ENCODE data around the gene MAP3K7. TPM values are rescaled to one million over a fixed set of nuclear protein-coding genes. Genes with fewer than 3 reads are reported as not detected.

Gene MAP3K7
- total RNA-seq, 4 donors from 2014 or later: 18.4 to 26.6 (median 22.6) TPM

GRCh38 chr6:90490030-90490716, 96.7 kb downstream of the MAP3K7 start:
- peaks cover 6% of the 10 kb centered on the region for H3K27me3 ChIP-seq
- WGBS, 2 donors (ENCODE audit: low coverage in 1 of 2): 44 to 47% methylated on average over 3 to 4 of the region's 4 CpGs
- no peak for ATAC-seq
- no peaks in the 10 kb centered on the region for H3K4me1 ChIP-seq
- TF ChIP-seq EP300 (IDR thresholded peaks at IDR 0.05) (no peak), CTCF (IDR thresholded peaks at IDR 0.05) (no peak), POLR2AphosphoS5 (IDR thresholded peaks at IDR 0.05) (no peak), POLR2A (IDR thresholded peaks at IDR 0.05) (no peak)
- no peaks in the 10 kb centered on the region for H3K36me3 ChIP-seq
- H3K9me3 ChIP-seq: no peaks in the 10 kb centered on the region
- no peak overlapping the region for H3K27ac ChIP-seq
- no peak overlapping the region for H3K4me3 ChIP-seq

GRCh38 chr6:90488816-90489215, 98.1 kb downstream of the MAP3K7 start:
- ATAC-seq: no peak
- TF ChIP-seq EP300 (IDR thresholded peaks at IDR 0.05): no peak
- TF ChIP-seq POLR2A (IDR thresholded peaks at IDR 0.05): no peak
- Histone ChIP-seq H3K27me3 (peaks cover 6% of the 10 kb centered on the region), H3K4me1 (no peaks in the 10 kb centered on the region), H3K4me3 (no peak overlapping the region), H3K27ac (no peak overlapping the region), H3K9me3 (no peaks in the 10 kb centered on the region), H3K36me3 (no peaks in the 10 kb centered on the region)

GRCh38 chr6:90485635-90486277, 101.1 kb downstream of the MAP3K7 start:
- TF ChIP-seq EP300 (IDR thresholded peaks at IDR 0.05) (no peak), POLR2AphosphoS5 (IDR thresholded peaks at IDR 0.05) (no peak), POLR2A (IDR thresholded peaks at IDR 0.05) (no peak), CTCF (IDR thresholded peaks at IDR 0.05) (no peak)
- H3K27ac ChIP-seq: no peak overlapping the region
- H3K4me3 ChIP-seq: no peak overlapping the region
- no peaks in the 10 kb centered on the region for H3K4me1 ChIP-seq
- ATAC-seq: no peak
- H3K36me3 ChIP-seq: no peaks in the 10 kb centered on the region
- H3K9me3 ChIP-seq: no peaks in the 10 kb centered on the region
- no peaks in the 10 kb centered on the region for H3K27me3 ChIP-seq
- 67 to 95% methylated on average over 1 to 3 of the region's 4 CpGs for WGBS, 2 donors (ENCODE audit: low coverage in 1 of 2)

GRCh38 chr6:90484903-90485302, 102.0 kb downstream of the MAP3K7 start:
- WGBS, 2 donors (ENCODE audit: low coverage in 1 of 2): 59 to 60% methylated on average over 5 of the region's 5 CpGs
- no peak overlapping the region for H3K27ac ChIP-seq
- H3K9me3 ChIP-seq: no peaks in the 10 kb centered on the region
- no peaks in the 10 kb centered on the region for H3K27me3 ChIP-seq
- H3K4me1 ChIP-seq: no peaks in the 10 kb centered on the region
- H3K4me3 ChIP-seq: no peak overlapping the region
- no peak for TF ChIP-seq POLR2A (IDR thresholded peaks at IDR 0.05)
- TF ChIP-seq POLR2AphosphoS5 (IDR thresholded peaks at IDR 0.05): no peak
- TF ChIP-seq CTCF (IDR thresholded peaks at IDR 0.05): no peak
- TF ChIP-seq EP300 (IDR thresholded peaks at IDR 0.05): no peak
- H3K36me3 ChIP-seq: no peaks in the 10 kb centered on the region
- ATAC-seq: no peak

- WGBS, 2 donors (ENCODE audit: low coverage in 1 of 2): 44 to 78% methylated on average over 3 of the region's 3 CpGs
- no peaks in the 10 kb centered on the region for H3K36me3 ChIP-seq
- no peaks in the 10 kb centered on the region for H3K9me3 ChIP-seq
- H3K27me3 ChIP-seq: no peaks in the 10 kb centered on the region
- H3K4me3 ChIP-seq: no peak overlapping the region
- ATAC-seq: no peak
- TF ChIP-seq CTCF (IDR thresholded peaks at IDR 0.05): no peak
- TF ChIP-seq POLR2AphosphoS5 (IDR thresholded peaks at IDR 0.05): no peak
- TF ChIP-seq EP300 (IDR thresholded peaks at IDR 0.05): no peak
- TF ChIP-seq POLR2A (IDR thresholded peaks at IDR 0.05): no peak
- no peaks in the 10 kb centered on the region for H3K4me1 ChIP-seq
- no peak overlapping the region for H3K27ac ChIP-seq
These were observed 102.5 kb downstream of the MAP3K7 start for GRCh38 chr6:90484385-90484784.

All from gastroesophageal sphincter (tissue), 4 donors.